EH (cell line): ENCODE measurements around the gene KAT6B.

Source experiments
- DNase-seq: peaks from one replicate; pipeline ENCODE4 v3.0.0-alpha.2; 2015; ENCODE audit warnings: low read depth

The KAT6B gene

GRCh38 chr10:74922921-74923320 is 96.5 kb downstream of the KAT6B start:
- DNase-seq, result peak; percentile 44

- peak; percentile 13 for DNase-seq
Measured at GRCh38 chr10:74923556-74923955, 97.2 kb downstream of the KAT6B start.

- DNase-seq, result peak; percentile 97
Measured at GRCh38 chr10:74924251-74924963, 98.0 kb downstream of the KAT6B start.

GRCh38 chr10:74925291-74925690 is 98.9 kb downstream of the KAT6B start:
- peak; percentile 11 for DNase-seq

- DNase-seq, result no peak
Measured at GRCh38 chr10:74925708-74926107, 99.3 kb downstream of the KAT6B start.

GRCh38 chr10:74926791-74927585 is 100.6 kb downstream of the KAT6B start:
- DNase-seq, result no peak

GRCh38 chr10:74927701-74928100 is 101.3 kb downstream of the KAT6B start:
- peak; percentile 33 for DNase-seq

GRCh38 chr10:74928742-74929191 is 102.4 kb downstream of the KAT6B start:
- peak; percentile 49 for DNase-seq

- DNase-seq, result peak; percentile 54
Measured at GRCh38 chr10:74929197-74929596, 102.8 kb downstream of the KAT6B start.

GRCh38 chr10:74930965-74931364 is 104.6 kb downstream of the KAT6B start:
- DNase-seq, result no peak

- peak; percentile 39 for DNase-seq
Measured at GRCh38 chr10:74932648-74933047, 106.2 kb downstream of the KAT6B start.

GRCh38 chr10:74934100-74934812 is 107.9 kb downstream of the KAT6B start:
- peak; percentile 4 for DNase-seq

- peak; percentile 62 for DNase-seq
Measured at GRCh38 chr10:74936577-74937265, 110.3 kb downstream of the KAT6B start.

- no peak for DNase-seq
Measured at GRCh38 chr10:74937266-74937856, 111.0 kb downstream of the KAT6B start.

GRCh38 chr10:74944205-74944604 is 117.8 kb downstream of the KAT6B start:
- no peak for DNase-seq

- DNase-seq, result peak; percentile 38
Measured at GRCh38 chr10:74947781-74948401, 121.5 kb downstream of the KAT6B start.

- DNase-seq, result peak; percentile 46
Measured at GRCh38 chr10:74949034-74949832, 122.8 kb downstream of the KAT6B start.

GRCh38 chr10:74949843-74950765 is 123.7 kb downstream of the KAT6B start:
- DNase-seq, result peak; percentile 53

- no peak for DNase-seq
Measured at GRCh38 chr10:74953214-74953613, 126.8 kb downstream of the KAT6B start.
